Suprapubic skin (tissue), 4 donors: Measurements from ENCODE around the gene ADAMTS17. TPM values are rescaled to one million over a fixed set of nuclear protein-coding genes. Genes with fewer than 3 reads are reported as not detected.
"Not testable (repeated sequence)": the region's sequence is repeated elsewhere in the genome, so short reads cannot be mapped to it uniquely, and the experiment has no call there.

ENCODE experiments used
- DNase-seq, 2 donors: peaks; one replicate each; pipeline ENCODE4 v3.0.0-alpha.2; 2019; ENCODE audit warnings: low spot score in 2 of 2
- H3K27ac ChIP-seq: fragments of 200-600 bp; sonication (generic); one replicate; pipeline ENCODE4 v1.5.1; 2019
- H3K27me3 ChIP-seq: fragments of 200-600 bp; sonication (generic); one replicate; pipeline ENCODE4 v1.5.1; 2019
- H3K36me3 ChIP-seq: fragments of 200-600 bp; sonication (generic); one replicate; pipeline ENCODE4 v1.5.1; 2019
- H3K4me1 ChIP-seq: fragments of 200-600 bp; sonication (generic); one replicate; pipeline ENCODE4 v1.5.1; 2019
- H3K4me3 ChIP-seq: fragments of 200-600 bp; sonication (generic); one replicate; pipeline ENCODE4 v1.5.1; 2019; ENCODE audit warnings: mild to moderate bottlenecking
- H3K9me3 ChIP-seq: fragments of 200-600 bp; sonication (generic); one replicate; pipeline ENCODE4 v1.5.1; 2019
- CTCF ChIP-seq, 2 donors: fragments of 200-600 bp in 1 of 2; fragments of 450-650 bp in 1 of 2; sonication (generic) in 1 of 2; IDR thresholded peaks; one replicate each; pipeline ENCODE4 v1.5.1; 2016 to 2019; ENCODE audit warnings: antibody characterized with exemption in 2 of 2, mild to moderate bottlenecking in 1 of 2, moderate library complexity in 1 of 2
- EP300 ChIP-seq: sonication (generic); formaldehyde crosslinking; IDR thresholded peaks from one replicate; pipeline ENCODE4 v1.6.1; 2017; ENCODE audit warnings: antibody characterized with exemption
- POLR2A ChIP-seq, 2 donors: fragments of 450-650 bp; IDR thresholded peaks; one replicate each; pipeline ENCODE4 v1.6.1; 2017; ENCODE audit warnings: antibody characterized with exemption in 2 of 2, mild to moderate bottlenecking in 2 of 2, moderate library complexity in 2 of 2
- POLR2AphosphoS5 ChIP-seq, 3 donors: sonication (generic); formaldehyde crosslinking; IDR thresholded peaks; one replicate each; pipeline ENCODE4 v1.6.1; 2017; ENCODE audit warnings: antibody characterized with exemption in 3 of 3
- WGBS: methylation state at CpG from one replicate; pipeline ENCODE4 v1.1.5; 2018; 5-methylcytosine and 5-hydroxymethylcytosine counted together
- total RNA-seq, 4 donors: library from RNA; depleted of rRNA; stranded (reverse); fragments of >200 nt; gene quantifications; one replicate each; pipeline ENCODE4 v1.1.0, GENCODE V29; 2016

ADAMTS17 gene
- total RNA-seq, 4 donors from 2014 or later: 4.2 to 12.3 (median 6.3) TPM

GRCh38 chr15:99983171-99983885 is 358.4 kb downstream of the ADAMTS17 start:
- Histone ChIP-seq H3K27ac (no peak overlapping the region), H3K27me3 (no peaks in the 10 kb centered on the region), H3K9me3 (no peaks in the 10 kb centered on the region), H3K36me3 (no peaks in the 10 kb centered on the region), H3K4me3 (no peak overlapping the region), H3K4me1 (no peaks in the 10 kb centered on the region)
- no peak for DNase-seq
- TF ChIP-seq POLR2AphosphoS5 (IDR thresholded peaks at IDR 0.05) (no peak), EP300 (no peak), POLR2A (IDR thresholded peaks at IDR 0.05) (no peak), CTCF (IDR thresholded peaks at IDR 0.05) (no peak)
- 65% methylated on average over 13 of the region's 15 CpGs for WGBS

- Histone ChIP-seq H3K27ac (no peak overlapping the region), H3K4me3 (no peak overlapping the region)
- DNase-seq: no peak
Measured at GRCh38 chr15:99982662-99983061, 359.1 kb downstream of the ADAMTS17 start.

GRCh38 chr15:99981839-99982658 is 359.7 kb downstream of the ADAMTS17 start:
- H3K4me1 ChIP-seq: peaks cover 4% of the 10 kb centered on the region
- no peak for DNase-seq
- no peak for TF ChIP-seq CTCF (IDR thresholded peaks at IDR 0.05)
- no peak for TF ChIP-seq POLR2A (IDR thresholded peaks at IDR 0.05)
- TF ChIP-seq EP300: no peak
- TF ChIP-seq POLR2AphosphoS5 (IDR thresholded peaks at IDR 0.05): no peak
- no peak overlapping the region for H3K4me3 ChIP-seq
- no peak overlapping the region for H3K27ac ChIP-seq
- no peaks in the 10 kb centered on the region for H3K36me3 ChIP-seq
- WGBS: 85% methylated on average over 10 of the region's 16 CpGs
- no peaks in the 10 kb centered on the region for H3K27me3 ChIP-seq
- H3K9me3 ChIP-seq: no peaks in the 10 kb centered on the region

More at GRCh38 chr15:99982662-99983061, 359.1 kb downstream of the ADAMTS17 start:
- 82% methylated on average over 4 of the region's 4 CpGs for WGBS
- Histone ChIP-seq H3K4me1 (peaks cover 3% of the 10 kb centered on the region), H3K36me3 (no peaks in the 10 kb centered on the region), H3K27me3 (no peaks in the 10 kb centered on the region), H3K9me3 (no peaks in the 10 kb centered on the region)
- TF ChIP-seq EP300 (no peak), POLR2AphosphoS5 (IDR thresholded peaks at IDR 0.05) (no peak), CTCF (IDR thresholded peaks at IDR 0.05) (no peak), POLR2A (IDR thresholded peaks at IDR 0.05) (no peak)

GRCh38 chr15:99981191-99981647 is 360.6 kb downstream of the ADAMTS17 start:
- DNase-seq: no peak
- 96% methylated on average over 1 of the region's 1 CpG for WGBS
- H3K27me3 ChIP-seq: no peaks in the 10 kb centered on the region
- H3K27ac ChIP-seq: no peak overlapping the region
- peaks cover 6% of the 10 kb centered on the region for H3K4me1 ChIP-seq
- TF ChIP-seq CTCF (IDR thresholded peaks at IDR 0.05) (no peak), POLR2AphosphoS5 (IDR thresholded peaks at IDR 0.05) (no peak), EP300 (no peak), POLR2A (IDR thresholded peaks at IDR 0.05) (no peak)
- no peaks in the 10 kb centered on the region for H3K36me3 ChIP-seq
- H3K9me3 ChIP-seq: no peaks in the 10 kb centered on the region
- H3K4me3 ChIP-seq: no peak overlapping the region

- DNase-seq: no peak
- WGBS: 78% methylated on average over 12 of the region's 12 CpGs
- H3K27ac ChIP-seq: no peak overlapping the region
- H3K9me3 ChIP-seq: no peaks in the 10 kb centered on the region
- H3K27me3 ChIP-seq: no peaks in the 10 kb centered on the region
- H3K4me1 ChIP-seq: peaks cover 6% of the 10 kb centered on the region
- H3K36me3 ChIP-seq: no peaks in the 10 kb centered on the region
- no peak overlapping the region for H3K4me3 ChIP-seq
- TF ChIP-seq CTCF (IDR thresholded peaks at IDR 0.05) (no peak), POLR2AphosphoS5 (IDR thresholded peaks at IDR 0.05) (no peak), POLR2A (IDR thresholded peaks at IDR 0.05) (no peak), EP300 (no peak)
Measured at GRCh38 chr15:99980752-99981151, 361.0 kb downstream of the ADAMTS17 start.

- not testable (repeated sequence) for H3K36me3 ChIP-seq, H3K4me3 ChIP-seq, DNase-seq, H3K27me3 ChIP-seq, H3K4me1 ChIP-seq, H3K27ac ChIP-seq, H3K9me3 ChIP-seq
- 97% methylated on average over 5 of the region's 5 CpGs for WGBS
Measured at GRCh38 chr15:99979886-99980285, 361.9 kb downstream of the ADAMTS17 start.
